Upper lobe of left lung (tissue), 4 donors: Measurements from ENCODE around the gene CLSTN2.

Experiments
- POLR2A ChIP-seq, 4 donors: fragments of 450-650 bp; IDR thresholded peaks; one replicate each; pipeline ENCODE4 v1.5.1; 2016 to 2017; ENCODE audit warnings: antibody characterized with exemption in 4 of 4, mild to moderate bottlenecking in 2 of 4
- POLR2AphosphoS5 ChIP-seq, 2 donors: sonication (generic); formaldehyde crosslinking; IDR thresholded peaks; one replicate each; pipeline ENCODE4 v1.5.1; 2017; ENCODE audit warnings: antibody characterized with exemption in 2 of 2
- TF ChIP-seq, protein P1 (sequence below), 6 experiments: fragments of 450-650 bp in 4 of 6; fragments of 200-600 bp in 2 of 6; sonication (generic) in 2 of 6; IDR thresholded peaks; one replicate each; pipeline ENCODE4 v1.5.1; 2016 to 2019; ENCODE audit warnings: antibody characterized with exemption in 6 of 6

DNA sequence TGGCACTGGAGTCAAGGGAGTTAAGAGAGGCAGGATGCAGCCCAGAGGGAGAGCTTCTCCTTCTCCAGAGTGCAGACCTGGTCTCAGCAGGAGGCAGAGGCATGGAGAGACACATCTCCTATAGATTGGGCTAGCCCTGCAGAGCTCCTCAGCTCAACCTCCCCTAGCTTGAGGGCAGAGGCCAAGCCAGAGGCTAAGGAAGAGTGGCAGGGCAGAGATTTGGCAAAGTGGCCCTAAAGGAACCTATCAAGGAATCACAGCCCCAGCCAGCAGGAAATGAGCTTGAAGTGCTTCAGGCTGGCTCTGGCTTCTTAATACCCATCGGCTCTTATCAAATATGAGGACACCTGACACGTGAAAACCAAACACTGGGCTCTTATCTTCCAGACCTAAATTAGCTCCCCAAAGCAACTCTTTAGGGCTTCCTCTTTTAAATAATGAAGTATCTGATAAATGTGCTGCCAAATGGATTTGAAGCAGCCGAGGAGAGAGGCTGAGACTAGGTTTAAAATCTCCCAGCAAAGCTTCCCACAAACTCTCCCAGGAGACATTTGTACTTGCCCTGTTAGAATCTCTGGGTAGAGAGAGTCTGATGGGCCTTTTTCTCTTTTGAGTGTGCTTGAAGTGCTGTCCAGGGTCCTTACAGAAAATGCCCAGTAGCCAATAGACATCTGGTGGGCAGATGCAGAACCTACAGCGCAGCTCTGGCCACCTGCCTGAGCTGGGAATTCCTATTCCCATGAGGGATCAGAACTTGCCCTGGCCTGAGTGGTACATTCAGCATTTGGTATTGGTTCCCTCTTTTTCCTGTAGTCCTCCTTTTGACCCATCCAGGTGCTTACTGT lies 271.4 kb downstream of the CLSTN2 start:
- no peak for TF ChIP-seq POLR2A (IDR thresholded peaks at IDR 0.05)
- TF ChIP-seq, protein P1, sequence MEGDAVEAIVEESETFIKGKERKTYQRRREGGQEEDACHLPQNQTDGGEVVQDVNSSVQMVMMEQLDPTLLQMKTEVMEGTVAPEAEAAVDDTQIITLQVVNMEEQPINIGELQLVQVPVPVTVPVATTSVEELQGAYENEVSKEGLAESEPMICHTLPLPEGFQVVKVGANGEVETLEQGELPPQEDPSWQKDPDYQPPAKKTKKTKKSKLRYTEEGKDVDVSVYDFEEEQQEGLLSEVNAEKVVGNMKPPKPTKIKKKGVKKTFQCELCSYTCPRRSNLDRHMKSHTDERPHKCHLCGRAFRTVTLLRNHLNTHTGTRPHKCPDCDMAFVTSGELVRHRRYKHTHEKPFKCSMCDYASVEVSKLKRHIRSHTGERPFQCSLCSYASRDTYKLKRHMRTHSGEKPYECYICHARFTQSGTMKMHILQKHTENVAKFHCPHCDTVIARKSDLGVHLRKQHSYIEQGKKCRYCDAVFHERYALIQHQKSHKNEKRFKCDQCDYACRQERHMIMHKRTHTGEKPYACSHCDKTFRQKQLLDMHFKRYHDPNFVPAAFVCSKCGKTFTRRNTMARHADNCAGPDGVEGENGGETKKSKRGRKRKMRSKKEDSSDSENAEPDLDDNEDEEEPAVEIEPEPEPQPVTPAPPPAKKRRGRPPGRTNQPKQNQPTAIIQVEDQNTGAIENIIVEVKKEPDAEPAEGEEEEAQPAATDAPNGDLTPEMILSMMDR (IDR thresholded peaks at IDR 0.05), result no peak
- TF ChIP-seq POLR2AphosphoS5 (IDR thresholded peaks at IDR 0.05), result no peak
